Nucleus accumbens (tissue), 56 donors: ENCODE results near the gene C3orf52.
A peak's percentile ranks its signal among the peaks of the same experiment; 100 is the strongest.

Source experiments
- DNase-seq, 56 donors: peaks; one replicate each; lab custom pipeline; 2025; lab: John Stamatoyannopoulos, UW

Gene C3orf52

DNA sequence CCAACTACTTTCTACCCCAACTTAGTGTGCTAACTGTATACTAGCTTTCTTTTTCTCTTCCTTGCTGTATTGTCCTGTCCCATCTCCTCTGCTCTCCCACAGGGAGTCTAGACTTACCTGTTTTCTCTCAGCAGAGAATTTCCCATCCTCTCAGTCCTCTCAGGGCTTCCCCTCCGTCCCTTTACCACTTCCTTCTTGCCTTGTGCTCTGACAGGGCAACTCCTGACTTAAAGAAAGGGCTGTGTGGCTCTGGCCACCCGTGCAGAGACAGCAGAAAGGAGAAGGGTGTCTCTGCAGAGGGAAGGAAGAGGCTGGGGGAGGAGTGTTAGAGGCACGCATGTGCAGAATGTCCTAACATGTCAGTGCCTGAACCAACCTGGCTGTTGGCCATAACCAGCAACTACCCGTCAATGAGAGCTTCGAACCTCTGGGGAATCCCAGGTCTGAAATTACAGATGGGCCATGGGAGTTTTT lies 46.8 kb downstream of the C3orf52 start, which contains the start of gene GCSAM:
Gene GCSAM, minus strand, starts transcription at position 274 of the 474 bp plus-strand sequence. Its CDS starts 128 bp downstream, at position 146.
- DNase-seq: peak in 27 of 56 donors; percentile 2 to 53 (median 13)

DNA sequence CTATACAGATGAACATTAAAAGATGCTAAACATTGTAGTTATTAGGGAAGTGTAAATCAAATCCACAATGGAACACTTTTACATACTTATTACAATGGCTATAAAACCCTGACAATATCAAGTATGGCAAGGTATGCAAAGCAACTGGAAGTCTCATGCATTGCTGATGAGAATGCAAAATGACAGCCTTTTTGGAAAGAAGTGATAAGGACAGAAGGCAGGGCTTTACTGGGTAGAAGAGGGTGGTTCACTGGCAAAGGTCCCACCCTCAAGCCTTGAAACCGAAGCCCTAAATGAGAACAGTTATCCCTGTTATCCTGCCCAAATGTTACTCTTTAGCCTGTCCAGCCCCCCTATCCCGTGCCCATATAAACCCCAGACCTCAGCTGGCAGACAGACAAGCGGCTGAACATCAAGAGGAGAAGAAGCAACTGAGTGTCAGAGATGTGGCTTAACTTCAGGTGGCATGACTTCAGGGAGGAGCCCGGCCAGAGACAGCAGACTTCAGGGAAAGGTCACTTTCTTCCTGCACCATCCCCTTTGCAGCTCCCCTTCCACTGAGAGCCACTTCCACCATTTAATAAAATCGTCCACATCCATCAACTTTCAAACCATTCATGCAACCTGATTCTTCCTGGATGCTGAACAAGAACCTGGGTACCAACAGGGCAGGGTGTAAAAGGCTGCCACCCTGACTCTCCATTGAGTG lies 47.6 kb downstream of the C3orf52 start:
- no peak for DNase-seq

DNA sequence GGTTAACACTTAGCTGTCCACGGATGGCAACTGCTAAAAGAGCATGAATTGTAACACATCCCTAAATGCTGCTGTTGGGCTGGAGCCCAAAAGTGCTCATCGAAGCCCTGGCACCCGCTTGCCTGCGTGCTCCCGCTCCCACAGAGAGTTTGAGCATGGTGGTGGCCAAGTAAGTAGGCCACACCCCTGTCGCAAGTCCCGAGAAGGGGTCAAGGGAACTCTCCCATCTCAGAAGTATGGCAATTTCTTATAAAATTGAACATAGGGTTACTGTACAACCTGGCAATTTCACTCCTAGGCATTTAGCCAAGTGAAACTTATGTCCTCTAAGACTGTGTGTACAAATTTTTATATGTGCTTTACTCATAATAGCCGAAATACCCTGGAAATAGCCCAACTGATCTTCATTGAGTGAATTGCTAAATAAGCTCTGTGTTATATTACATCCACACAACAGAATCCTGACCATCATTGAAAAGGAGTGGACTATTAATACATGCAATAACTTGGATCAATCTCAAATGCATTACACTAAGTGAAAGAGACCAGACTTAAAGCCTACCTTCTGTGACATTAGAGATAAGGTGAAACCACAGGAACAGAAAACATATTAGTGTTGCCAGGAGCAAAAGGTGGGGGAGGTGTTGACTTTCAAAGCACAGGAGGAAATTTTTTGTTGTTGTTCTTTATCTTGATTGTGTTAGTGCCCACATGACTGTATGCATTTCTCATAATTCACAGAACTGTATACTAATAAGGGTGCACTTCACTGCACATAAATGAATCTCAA lies 48.3 kb downstream of the C3orf52 start:
- no peak for DNase-seq

DNA sequence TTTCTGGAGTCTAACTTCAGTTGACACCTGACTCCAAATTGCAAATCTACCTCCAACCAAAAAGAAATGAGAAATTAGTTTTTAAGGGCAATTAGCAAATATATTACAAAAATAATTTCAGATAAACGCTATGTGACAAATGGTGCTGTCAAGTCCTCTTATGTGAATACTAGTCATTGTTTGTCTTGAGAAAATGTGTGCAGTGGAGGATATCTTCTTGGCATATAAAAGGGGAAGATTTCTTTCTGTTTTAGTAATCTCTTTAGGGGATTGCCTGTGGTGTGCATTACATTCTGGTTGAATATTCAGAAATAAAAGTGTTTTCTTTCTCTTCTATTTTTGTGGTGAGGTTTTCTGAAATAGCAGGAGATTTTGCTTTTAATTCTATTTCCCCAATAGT lies 49.9 kb downstream of the C3orf52 start:
- DNase-seq: no peak

DNA sequence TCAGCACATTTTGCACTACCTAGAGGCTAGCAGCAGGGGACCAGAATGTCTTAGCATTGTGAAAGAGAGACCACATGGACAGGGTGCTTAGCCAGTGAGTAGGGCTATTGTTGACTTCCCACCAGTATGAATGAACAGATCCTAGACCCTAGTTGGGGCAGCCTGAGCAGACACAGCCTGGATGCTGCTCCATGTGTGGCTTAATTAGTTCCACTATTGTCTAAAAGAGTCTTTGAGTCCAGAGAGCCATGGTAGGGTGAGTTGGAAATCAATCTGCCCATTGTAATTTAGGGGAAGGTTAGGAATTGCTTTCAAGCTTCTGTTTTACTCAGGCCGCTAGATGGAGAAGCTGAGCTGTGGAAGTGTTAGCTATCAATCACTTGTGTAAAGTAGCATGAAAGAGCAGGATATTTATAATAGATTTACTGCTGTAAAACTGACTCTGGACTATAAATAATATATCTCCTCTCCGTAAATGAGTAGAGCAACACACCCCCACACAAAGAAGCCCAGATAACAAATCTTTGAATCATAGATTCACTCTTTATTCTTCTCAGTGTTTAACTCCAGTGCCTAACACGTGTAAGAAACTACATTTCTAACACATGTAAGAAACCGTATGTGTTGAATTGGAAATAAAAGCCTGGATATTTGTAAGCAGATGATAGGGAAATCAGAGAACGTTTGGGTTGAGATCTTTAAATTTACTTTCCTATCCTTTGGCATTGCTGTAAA lies 50.9 kb downstream of the C3orf52 start:
- DNase-seq: peak in 35 of 56 donors; percentile 1 to 63 (median 23)

DNA sequence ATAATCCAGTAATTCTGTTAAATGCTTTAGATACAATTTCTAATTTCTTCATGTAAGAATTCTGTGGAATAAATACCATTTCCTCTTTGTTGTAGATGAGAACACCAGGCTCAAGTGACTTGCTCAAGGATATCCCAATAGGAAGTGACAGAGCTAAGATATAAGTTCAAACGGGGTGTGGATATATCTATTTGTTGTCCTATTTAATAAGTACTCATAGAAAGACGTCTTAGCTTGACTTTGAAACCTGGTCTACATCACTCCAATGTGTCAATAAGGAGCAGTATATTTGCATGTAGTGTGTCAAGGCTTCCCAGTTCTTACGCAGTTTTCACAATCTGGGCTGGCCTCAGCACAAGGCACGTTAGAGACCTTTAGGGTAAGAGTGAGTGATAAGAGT lies 51.6 kb downstream of the C3orf52 start:
- no peak for DNase-seq

DNA sequence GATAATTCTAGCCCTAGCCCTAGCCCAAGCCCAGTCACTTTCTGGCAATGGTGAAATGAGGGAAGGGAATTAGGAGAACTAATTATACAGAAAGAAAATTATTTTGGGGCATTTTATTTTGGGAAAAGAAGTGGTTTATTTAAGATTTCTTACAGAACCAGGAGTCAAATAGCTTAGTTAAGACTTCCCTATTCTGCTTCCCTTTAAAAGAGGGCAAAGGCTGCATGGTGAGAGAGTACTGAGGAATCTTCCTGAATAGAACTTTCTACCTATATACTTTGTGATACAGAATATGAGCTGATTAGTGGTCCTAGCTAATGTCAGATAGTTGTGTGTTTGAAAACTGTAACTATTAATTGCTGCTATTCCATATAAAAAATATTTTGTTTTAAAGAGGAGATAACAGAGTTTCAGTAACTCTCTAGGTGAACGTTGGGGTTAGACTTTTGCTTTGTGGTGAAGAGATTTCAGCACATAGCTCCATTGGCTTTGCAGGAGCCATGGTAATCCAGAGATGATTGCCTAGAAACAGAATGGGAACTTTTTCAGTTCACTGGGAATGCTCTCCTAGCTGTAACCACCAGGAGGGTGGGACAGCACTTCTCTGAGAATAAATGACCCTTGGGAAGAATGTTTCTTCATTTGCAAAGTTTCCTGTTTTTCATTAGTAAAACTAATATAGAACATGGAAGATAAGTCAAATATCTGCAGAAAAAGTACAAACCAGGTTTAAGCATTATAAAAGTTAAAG lies 52.2 kb downstream of the C3orf52 start:
- no peak for DNase-seq

DNA sequence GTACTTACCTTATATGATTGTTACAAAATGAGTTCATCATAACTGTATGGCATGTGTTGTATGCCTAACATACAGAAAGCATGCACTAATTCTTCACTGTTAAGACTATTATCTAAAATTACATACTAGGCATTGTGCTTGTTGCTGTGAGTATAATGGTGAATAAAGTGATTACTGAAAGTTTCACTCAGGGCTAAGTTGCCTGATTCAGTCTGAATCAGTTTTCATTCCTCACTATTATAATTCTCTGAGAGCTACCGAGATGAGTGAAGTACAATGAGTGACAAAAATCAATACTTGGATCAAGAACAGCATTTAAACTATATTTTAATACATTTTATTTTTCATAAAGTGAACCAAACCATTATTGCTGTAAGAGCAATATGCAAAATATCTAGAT lies 54.4 kb downstream of the C3orf52 start:
- DNase-seq: no peak

DNA sequence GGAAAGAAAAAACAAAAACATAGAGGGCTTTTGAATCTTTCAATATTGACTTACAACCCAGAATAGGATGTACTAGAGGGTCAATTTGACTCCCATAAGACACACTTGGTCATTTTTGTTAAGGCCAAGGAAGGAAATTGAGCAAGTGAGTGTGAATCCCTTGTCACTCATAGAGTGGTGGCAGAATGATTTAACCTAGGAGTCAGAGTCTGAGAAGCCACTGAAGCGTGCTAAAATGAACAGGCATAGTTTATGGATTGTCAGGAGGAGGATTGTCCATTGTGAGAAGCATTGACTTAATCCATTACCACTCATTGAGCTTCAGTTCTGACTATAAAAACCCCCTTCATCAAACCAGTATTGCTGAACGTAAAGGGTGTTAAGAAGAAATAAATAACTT lies 55.1 kb downstream of the C3orf52 start:
- DNase-seq: no peak

DNA sequence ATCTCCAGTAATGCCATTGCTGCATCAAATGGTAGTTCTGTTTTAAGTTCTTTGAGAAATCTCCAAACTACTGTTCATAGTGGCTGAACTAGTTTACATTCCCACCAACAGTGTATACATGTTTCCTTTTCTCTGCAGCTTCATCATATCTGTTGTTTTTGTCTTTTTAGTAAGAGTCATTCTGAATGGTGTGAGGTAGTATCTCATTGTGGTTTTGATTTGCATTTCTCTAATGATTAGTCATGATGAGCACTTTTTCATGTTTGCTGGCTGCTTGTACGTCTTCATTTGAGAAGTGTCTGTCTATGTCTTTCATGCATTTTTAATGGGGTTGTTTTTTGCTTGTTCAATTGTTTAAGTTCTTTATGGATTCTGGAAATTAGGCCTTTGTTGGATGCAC lies 57.1 kb downstream of the C3orf52 start:
- no peak for DNase-seq

DNA sequence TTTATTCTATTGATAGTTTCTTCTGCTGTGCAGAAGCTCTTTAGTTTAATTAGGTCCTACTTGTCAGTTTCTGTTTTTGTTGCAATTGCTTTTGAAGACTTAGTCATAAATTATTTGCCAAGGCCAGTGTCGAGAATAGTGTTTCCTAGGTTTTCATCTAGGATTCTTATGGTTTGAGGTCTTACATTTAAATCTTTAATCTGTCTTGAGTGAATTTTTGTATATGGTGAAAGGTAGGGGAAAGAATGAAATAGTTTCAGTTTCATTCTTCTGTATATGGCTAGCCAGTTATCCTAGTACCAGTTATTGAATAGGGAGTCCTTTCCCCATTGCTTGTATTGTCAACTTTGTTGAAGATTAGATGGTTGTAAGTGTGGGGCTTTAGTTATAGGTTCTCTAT lies 57.5 kb downstream of the C3orf52 start:
- DNase-seq: no peak

DNA sequence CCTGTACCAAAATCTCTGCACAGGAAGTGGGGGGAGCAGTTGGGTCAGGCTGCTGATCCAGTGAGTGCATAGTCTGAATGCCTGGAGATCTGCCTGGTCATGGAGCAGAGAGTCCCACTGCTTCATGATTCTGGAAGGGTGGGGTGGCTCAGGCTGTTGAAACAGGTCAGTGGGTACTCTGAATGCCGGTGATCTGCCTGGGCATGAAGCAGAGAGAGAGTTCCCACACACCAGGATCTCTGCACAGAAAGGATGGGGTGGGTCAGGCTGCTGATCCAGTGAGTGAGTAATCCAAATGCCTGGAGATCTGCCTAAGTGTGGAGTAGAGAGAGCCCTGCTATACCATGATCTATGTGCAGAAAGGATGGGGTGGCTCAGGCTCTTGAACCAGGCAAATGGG lies 62.9 kb downstream of the C3orf52 start:
- DNase-seq: no peak

DNA sequence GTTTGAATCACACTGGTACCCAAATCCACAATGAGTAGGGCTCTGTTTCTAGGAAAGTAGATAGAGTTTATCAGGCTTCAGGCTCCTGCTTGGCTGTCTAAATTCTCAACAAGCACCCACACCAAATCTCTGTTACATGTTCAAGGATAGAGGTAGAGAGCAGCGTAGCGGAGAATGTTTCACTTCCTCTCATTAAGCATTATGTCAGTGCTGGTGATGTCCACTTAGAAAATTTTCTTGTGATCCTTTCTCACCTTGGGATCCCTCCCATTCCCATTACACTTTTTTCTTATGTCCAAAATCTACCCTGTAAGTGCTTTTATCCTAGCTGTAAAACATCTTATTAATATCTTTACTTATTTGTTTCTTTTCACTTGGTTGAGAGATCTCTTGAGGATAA lies 81.6 kb downstream of the C3orf52 start:
- DNase-seq: no peak
